PC-9 (cell line): ENCODE data around the gene TLE4.

Source experiments
- EZH2 ChIP-seq: fragments of 200-600 bp; sonication (generic); IDR thresholded peaks from 2 replicates; pipeline ENCODE4 v1.8.0; 2017; ENCODE audit warnings: antibody characterized with exemption, low read depth
- TF ChIP-seq, protein P1 (sequence below): fragments of 200-600 bp; sonication (generic); conservative IDR thresholded peaks from 2 replicates; pipeline ENCODE4 v1.6.1; 2017; ENCODE audit warnings: mixed run types, antibody characterized with exemption, mild to moderate bottlenecking, moderate library complexity

- TF ChIP-seq, protein P1, sequence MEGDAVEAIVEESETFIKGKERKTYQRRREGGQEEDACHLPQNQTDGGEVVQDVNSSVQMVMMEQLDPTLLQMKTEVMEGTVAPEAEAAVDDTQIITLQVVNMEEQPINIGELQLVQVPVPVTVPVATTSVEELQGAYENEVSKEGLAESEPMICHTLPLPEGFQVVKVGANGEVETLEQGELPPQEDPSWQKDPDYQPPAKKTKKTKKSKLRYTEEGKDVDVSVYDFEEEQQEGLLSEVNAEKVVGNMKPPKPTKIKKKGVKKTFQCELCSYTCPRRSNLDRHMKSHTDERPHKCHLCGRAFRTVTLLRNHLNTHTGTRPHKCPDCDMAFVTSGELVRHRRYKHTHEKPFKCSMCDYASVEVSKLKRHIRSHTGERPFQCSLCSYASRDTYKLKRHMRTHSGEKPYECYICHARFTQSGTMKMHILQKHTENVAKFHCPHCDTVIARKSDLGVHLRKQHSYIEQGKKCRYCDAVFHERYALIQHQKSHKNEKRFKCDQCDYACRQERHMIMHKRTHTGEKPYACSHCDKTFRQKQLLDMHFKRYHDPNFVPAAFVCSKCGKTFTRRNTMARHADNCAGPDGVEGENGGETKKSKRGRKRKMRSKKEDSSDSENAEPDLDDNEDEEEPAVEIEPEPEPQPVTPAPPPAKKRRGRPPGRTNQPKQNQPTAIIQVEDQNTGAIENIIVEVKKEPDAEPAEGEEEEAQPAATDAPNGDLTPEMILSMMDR, result no peak
- no peak for TF ChIP-seq EZH2
Measured at GRCh38 chr9:79584655-79584982, 12.9 kb downstream of the TLE4 start.
